HG02798 (cell line): ENCODE data around the gene CFAP92.

Experiments
- ATAC-seq: cut with Tn5 transposase; IDR thresholded peaks from one replicate; pipeline ENCODE4 v1.9.1; 2021; ENCODE audit warnings: mild to moderate bottlenecking; ENCODE audit not compliant: unreplicated experiment, poor library complexity

The CFAP92 gene

DNA sequence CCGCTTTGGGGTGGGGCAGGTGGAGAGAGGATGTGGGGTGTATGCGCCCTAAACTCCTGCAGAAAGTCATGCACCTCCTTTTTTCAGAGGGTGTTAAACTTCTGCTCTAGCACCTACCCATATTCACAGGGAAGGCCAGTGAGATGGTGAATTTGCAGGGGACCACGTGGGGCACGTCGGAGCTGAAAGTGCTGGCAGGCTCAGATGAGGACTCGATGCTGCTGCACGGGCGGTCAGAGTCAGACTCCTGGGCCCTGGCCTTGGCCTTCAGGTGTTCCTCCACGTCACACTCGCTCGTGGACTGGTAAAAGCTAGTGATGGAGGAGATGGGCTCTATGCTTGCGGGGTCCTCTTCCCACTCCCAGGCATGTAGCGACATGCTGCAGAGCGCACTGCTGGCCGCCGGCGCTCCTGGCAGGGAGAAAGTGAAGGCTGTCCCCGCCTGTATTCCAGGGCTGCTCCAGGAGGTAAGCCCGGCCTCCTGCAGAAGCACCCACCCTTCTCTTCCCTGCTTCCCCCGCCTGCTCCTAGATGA, 883 bp downstream of the CFAP92 start:
- ATAC-seq, result no peak

DNA sequence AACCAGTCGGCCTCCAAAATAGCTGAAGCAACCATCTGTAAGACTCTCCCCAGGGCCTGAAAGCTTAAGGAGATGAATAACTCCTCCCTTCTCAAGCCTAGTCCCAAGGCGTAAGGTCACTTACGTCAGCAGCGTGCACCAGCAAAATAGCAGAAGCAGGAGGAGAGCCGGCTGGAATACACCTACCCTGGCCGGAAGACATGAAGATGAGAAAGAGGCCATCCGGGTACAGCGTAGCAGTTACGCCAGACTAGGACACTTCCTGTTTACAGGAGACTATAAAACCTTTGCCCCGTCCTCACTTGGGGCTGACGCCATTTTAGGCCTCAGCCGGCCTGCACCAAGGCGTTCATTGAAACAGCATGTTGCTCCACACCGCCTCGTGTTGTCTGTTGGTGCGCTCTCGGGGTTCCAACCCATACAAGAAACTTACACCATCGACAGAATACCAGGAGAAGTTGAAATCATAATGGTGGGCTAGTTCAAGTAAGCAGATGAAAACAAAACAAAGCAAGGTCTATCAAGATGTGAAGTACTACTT, 2.5 kb downstream of the CFAP92 start:
- no peak for ATAC-seq

DNA sequence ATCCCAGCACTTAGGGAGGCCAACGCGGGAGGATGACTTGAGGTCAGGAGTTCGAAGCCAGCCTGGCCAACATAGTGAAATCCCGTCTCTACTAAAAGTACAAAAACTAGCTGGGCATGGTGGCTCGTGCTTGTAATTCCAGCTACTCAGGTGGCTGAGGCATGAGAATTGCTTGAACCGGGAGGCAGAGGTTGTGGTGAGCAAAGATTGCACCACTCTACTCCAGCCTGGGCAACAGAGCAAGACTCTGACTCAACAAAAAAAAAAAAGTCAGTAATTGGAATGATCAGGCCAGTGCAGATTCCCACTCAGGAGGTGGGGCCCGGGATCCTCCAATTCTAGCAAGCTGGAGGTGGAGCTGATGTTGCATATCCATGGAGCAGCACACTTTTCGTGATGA, 5.6 kb downstream of the CFAP92 start:
- ATAC-seq, result no peak

DNA sequence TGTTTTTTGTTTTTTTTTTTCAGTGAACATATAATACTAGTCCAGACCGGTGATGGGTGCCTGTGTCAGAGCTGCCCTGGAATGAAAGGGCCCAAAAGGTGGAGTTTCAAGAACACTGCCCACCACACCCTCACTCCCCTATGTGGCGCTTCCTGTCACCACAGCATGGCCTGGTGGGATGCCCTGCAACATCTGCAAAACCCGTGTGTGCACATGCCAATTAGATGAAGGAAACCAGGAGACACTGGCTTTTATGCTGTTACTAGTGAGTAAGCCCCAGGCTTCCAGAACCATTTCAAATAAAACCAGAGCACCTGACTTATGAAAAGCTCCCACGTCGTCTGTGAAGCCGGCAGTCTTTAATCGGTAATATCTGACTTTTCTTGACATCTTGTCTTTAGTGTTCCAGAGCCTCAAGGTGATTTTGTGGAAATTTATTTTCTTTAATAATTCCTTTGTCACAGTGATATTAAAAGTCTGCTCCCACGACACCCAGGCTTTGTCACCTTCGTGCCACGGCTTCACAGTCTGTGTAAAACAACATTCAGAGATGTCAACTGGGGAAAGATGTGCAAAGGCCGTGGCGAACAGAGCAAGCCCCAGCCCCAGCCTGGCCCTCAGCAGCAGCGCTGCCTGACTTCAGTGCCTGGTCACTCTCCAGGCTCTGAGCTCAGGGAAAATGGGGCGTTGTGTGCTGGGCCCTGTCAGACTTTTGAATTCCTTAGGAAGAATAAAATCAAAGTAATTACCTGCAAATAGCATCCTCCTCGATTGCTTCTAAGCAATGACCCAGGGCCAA, 6.4 kb downstream of the CFAP92 start:
- ATAC-seq, result no peak

DNA sequence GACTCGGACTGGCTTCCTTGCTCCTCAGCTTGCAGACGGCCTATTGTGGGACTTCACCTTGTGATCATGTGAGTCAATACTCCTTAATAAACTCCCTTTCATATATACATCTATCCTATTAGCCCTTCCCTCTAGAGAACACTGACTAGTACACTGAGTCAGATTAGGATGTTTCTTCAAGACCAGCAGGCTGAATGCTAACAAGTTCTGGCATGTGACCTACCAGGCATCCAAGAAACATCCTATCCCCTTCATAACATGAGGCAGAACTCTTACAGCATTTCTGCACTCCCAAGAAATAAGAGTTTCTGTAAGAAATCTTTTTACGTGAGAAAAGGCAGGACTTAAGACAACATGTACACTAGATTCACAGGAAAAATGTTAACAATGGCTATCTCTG, 9.3 kb downstream of the CFAP92 start:
- ATAC-seq, result no peak

DNA sequence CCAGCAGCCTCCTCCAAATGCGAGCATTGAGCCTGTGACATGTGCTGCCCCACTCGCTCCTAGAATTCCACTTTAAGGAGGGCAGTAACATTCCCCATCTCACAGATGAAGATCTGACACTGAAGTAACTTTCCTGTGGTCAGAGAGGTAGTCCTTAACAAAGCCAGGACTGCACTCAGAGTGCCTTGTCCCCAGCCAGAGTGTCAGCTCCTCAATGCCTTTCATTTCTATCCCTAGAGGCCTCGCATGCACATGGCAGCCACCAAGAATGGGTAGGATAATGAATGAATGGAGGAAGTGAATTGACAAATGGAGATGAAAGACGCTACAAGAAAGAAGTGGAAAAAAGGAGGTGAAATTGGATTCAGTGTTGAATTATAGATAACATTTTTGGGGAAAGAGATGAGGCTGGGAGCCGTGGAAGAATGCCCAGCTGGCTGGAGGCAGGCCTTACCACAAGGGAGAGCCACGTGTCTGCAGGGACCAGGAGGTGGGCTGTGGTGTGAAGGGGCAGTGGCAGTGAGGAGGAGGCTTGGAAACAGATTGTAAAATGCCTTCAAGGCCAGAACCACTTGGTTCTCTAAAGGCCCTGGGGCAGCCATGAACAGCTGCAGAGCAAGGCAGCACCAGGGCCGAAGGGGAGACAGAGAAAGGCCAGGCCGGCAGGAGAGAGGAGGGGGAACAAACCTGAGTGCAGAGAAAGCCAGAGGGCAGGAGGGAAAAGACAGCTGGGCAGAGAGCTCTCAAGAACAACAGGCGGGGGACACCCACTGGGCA, 10.4 kb downstream of the CFAP92 start:
- ATAC-seq, result no peak

DNA sequence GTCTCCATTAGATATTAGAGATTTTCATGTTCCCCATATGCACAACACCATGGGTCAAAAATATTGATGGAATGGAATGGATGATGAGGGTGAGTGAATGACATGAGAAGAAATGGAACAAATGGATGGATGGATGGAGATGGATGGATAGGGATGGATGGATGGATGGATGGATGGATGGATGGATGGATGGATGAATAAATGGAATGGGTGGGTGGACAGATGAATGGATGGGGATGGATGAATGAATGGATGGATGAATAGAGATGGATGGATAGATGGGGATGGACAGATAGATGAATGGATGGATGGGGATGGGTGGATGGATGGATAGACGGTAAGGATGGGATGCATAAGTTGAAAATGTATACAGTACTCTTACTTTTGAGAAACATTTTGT, 18.6 kb downstream of the CFAP92 start:
- no peak for ATAC-seq

DNA sequence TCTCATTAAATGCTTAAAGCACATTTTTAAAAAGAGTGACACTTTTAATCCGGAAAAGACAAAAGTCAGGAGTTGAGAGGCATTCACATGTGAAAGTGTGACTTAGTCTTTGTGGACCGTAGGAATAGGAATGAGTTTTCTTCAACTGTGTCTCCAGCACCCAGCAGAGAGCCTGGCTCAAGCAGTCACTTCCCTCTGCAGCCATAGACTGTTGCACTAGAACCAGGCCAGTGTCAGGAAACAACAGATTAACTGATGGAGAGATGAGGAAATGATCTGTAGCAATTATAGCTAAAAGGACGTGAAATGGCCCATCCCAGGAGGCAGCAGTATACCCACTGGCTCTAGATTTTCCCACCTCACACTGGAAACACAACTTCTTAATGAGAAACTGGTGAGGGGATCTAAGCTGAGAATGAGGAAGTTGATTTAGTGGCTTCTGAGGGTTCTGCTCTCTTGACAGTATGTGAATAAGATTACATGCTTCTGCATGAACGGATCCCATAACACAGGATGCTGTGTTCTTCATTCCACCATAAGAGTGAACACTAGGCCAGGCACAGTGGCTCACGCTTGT, 19.8 kb downstream of the CFAP92 start:
- no peak for ATAC-seq

DNA sequence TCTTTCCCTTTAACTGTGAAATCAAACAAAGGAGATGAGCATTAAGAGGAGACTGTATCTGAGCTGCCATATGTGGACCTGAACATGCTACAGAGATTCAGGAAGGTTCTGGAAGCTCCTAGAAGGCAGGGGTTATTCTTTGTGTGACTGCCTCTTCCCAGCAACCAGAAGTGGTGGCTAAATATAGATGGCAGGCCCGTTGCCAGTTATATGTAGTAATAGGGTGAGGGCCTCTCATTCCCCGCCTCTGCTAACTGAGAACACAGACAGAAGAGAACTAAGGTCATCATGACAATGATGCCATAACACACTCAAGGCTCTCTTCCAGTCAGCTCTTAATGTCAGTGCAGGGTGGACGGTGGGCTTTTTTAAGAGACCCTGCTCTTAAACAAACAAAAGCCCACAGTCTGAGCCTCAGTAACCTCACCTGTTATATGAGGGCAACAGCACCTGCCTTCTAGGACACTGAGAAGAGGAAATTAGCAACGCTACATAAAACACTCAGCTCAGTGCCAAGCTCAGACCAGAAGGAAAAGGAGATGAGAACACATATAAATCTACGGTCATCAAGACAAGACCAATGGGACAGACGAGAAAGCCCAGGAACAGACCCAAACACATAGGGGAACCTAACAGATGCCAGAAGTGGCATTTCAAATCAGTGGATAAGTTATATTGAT, 22.3 kb downstream of the CFAP92 start:
- ATAC-seq, result no peak

DNA sequence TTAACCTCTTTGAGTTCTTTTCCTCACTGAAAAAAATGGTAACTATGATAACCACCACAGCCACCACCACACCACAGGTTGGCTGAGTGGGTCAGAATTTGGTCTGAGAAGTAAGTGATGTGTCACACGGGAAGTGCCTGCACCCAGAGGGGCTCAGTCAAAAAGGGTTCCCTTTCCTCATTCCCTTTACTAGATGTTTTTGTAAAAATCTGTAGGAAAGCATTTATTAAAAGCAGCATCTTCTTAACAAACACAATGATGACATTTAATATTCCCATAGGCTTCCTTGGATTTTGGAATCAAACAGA, 23.2 kb downstream of the CFAP92 start:
- ATAC-seq, result no peak

DNA sequence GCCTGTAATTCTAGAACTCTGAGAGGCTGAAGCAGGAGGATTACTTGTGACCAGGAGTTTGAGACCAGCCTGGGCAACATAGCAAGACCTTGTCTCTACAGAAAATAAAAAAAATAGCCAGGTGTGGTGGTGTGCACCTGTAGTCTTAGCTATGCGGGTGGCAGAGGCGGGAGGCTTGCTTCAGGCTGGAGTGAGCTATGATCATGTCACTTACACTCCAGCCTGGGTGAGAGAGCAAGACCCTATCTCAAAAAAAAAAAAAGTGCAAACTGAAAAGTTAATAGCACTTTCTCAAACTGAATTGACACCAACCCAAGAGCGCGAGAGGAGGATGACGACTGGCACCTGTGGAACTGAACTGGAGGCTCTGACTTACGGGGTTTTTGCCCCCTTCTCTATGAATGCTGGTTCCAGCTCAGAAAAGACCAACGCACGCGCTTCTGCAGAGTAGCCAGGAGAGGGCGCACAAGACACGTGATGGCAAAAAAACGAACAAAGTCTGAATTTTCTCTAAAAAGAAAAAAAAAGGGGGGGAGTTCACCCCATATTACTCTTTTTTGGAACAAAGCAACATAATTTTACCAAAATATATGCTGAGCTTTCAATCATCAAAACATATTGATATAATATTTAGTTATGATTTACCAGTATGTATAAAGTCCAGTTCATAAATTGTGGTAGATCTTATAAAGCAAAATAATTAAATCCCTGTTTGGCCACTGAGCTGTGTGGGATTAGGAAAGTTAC, 23.7 kb downstream of the CFAP92 start:
- ATAC-seq, result no peak

DNA sequence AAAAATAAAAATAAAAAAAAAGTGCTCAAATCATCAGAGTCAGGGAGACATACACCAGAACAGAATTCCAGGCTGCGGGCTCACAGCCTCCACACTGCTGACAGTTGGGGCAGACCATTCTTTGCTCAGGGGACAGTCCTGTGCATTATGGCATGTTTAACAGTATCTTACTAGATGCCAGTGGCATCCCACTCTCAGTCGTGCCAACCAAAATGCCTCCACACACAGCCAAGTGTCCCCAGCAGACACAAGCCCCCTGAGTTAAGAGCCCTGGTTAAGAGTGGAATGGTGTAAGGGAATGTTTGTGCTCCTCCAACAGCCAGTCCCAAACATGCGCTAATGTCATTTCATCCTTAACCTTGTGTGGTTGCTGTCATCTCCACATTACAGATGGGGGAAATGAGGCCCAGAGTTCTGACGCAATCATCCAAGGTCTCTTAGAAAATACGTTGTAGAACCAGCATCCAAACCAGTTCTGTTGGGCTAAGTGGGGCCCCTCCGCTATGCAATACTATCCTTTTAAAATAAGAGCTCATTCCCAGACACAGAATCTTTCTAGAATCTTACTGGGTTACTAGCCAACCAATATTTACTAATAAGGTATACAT, 26.0 kb downstream of the CFAP92 start:
- no peak for ATAC-seq

DNA sequence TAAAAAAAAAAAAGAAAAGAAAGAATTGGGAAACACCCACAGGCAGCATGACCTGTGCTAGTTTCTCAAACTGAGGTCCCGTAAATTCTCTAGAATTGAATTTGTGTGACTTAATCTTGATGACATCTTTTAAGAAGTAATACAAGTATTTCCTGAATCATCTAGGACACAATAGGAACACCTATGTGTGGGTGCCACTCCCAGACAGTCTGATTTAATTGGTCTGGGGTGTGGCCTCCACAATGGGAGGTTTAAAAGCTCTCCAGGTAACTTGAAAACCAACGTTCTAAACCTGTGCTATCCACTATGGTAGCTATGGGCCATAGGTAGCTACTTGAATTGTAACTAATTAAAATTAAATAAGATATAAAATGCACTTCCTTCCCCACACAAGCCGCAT, 28.1 kb downstream of the CFAP92 start:
- no peak for ATAC-seq

DNA sequence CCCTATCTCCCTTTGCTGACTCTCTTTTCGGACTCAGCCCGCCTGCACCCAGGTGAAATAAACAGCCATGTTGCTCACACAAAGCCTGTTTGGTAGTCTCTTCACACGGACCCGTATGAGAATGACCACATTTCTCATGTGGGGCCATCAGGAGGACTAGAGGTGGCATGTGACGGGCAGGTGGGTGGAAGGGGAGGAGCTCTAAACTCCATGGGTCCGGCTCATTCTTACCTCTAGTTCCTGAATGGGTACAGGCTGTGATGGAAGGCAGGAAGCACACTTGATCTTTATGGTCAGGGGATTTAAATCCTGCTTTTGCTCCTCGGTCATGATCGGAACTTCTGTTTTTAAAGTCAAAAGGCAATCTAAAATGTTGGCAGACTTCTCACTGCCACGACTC, 28.6 kb downstream of the CFAP92 start:
- no peak for ATAC-seq

DNA sequence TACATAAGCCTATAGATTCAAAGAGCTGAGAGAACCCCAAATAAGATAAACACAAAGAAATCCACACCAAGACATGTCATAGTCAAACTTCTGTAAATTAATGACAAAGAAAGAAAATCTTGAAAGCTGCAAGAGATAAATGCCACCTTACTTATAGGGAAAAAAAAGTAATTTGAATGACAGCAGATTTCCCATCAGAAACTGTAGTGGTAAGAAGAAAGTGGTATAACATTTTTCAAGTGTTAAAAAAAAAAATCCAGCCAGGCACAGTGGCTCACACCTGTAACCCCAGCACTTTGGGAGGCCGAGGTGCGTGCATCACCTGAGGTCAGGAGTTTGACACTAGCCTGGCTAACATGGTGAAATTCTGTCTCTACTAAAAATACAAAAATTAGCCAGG, 37.4 kb downstream of the CFAP92 start:
- no peak for ATAC-seq

DNA sequence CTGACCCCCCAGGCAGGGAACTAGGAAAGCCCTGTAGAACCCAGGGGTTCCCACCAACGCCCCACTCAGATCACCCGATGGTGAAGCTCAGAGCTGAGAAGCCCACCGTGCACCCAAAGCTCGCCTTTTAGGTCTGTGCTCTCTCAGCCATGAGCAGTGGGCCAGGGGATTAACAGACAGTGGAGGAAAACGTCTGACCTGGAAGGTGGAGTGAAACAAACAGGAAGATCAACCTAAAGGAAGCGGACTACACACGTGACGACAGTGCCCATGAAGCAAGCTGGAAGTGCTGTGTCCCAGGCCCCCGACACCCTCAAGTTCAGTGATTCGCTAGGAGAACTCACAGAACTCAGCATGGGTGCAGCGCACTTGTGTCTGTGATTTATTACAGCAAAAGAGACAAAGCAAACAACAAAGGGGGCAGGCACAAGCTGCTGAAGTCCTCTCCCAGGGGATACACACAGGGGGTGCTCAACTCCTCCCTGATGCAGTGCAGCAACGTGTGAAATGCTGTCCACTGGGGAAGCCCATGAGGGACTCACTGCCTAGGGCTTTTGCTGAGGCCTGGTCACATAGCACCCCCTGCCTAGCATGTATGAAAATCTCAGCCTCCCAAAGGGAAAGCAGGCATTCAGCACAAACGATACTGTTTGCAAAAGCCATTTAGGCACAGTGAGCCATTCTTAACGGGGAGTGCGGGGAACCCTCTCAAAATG, 43.5 kb downstream of the CFAP92 start:
- no peak for ATAC-seq

DNA sequence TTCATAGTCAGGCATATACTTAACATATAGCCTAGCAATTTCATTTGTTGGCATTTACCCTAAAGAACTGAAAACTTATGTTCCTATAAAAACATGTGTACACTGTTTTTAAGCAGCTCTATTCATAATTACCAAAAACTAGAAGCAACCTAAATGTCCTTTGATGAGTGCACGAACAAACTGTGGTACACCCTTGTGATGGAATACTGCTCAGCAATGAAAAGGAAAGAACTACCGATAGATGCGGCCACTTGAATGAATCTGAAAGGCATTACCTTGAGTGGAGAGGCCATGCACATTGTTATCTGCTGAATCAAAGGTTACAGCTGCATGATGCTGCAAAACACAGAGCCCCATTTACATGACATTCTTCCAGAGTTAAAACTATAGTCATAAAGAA, 44.7 kb downstream of the CFAP92 start:
- ATAC-seq, result no peak

DNA sequence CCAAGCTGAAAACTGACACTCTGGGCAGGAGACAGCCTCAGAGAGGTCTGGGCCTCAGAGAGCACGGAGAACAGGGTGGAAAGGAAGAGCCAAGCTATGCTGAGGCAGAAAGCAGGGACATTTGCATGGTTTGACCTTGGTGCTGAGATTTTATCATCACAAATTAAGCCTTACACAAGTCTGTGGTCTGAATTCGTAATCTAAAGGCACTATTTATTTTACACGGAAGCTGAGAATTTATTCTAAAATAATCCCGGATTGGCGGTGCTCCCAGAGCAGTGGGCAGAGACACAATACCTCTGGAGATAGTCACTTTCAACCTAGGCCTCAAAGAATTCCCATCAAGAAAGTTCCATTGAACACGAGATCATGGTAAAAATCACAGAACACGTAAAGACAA, 47.5 kb downstream of the CFAP92 start:
- ATAC-seq, result no peak

DNA sequence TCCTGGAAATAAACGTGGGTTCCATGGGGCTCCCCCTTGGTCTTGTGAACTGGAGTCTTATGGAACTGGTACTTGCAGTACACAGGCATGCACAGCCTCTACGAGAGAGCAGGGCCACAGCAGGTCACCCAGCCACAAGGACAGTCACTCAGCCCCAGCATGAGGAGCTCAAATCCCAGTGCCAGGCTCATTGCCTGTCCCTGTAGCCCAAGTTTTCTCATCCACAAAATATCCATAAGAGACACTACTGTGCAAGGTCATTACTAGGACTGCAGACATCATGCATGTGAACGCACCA, 48.0 kb downstream of the CFAP92 start:
- no peak for ATAC-seq
